Ovary (tissue), 3 donors: ENCODE measurements around the gene CAMTA2.

Experiments used
- EP300 ChIP-seq: sonication (generic); formaldehyde crosslinking; IDR thresholded peaks from one replicate; pipeline ENCODE4 v1.6.1; 2017; ENCODE audit warnings: antibody characterized with exemption
- POLR2A ChIP-seq: fragments of 450-650 bp; IDR thresholded peaks from one replicate; pipeline ENCODE4 v1.6.1; 2017; ENCODE audit warnings: antibody characterized with exemption, mild to moderate bottlenecking, moderate library complexity
- TF ChIP-seq, protein P1 (sequence below), 3 donors: fragments of 450-650 bp in 2 of 3; fragments of 200-600 bp in 1 of 3; IDR thresholded peaks; one replicate each; pipeline versions ENCODE4 v1.5.1 to v1.8.0; 2016 to 2022; ENCODE audit warnings: antibody characterized with exemption in 3 of 3, mild to moderate bottlenecking in 1 of 3
- donor health status: DM: no; HTN: no; CAD: no.

DNA sequence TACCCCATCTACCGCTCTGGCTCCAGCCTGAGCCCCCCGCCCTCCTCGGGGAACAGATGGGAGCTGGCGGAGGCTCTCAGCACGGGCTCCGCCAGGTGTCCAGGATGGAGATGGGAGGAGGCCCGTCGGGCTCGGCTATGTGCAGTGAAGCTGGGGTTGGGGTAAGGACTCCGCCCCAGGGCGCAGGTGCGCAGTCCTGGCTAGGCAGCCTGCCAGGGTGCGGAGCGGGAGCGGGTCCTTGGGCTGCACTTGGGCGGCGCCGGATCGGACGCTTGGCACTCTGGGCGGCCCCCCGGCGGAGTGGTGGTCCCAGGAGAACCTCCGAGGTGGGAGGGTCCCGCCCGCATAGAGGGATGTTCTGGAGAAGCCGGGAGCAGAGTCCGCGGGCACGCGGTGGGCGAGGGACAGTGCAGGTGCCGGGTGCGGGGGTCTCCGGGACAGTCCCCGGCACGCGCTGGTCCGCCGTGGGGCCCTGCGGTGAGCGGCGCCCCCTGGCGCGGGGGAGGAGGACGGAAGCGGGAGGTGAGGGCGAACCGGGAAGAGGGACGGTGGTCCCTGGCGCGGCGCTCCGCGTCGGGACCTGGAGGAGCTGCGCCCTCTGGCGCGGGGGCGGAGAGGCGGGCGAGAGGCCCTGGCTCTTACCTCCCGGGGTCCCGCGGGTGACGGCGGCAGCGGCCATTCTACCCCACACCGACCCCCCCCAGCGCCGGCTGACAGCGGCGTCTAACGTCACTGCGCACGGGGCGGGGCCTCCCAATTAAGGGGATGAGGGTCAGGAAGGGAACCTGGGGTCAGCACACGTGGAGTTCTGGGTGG, at the start of gene CAMTA2:
- TF ChIP-seq, protein P1, sequence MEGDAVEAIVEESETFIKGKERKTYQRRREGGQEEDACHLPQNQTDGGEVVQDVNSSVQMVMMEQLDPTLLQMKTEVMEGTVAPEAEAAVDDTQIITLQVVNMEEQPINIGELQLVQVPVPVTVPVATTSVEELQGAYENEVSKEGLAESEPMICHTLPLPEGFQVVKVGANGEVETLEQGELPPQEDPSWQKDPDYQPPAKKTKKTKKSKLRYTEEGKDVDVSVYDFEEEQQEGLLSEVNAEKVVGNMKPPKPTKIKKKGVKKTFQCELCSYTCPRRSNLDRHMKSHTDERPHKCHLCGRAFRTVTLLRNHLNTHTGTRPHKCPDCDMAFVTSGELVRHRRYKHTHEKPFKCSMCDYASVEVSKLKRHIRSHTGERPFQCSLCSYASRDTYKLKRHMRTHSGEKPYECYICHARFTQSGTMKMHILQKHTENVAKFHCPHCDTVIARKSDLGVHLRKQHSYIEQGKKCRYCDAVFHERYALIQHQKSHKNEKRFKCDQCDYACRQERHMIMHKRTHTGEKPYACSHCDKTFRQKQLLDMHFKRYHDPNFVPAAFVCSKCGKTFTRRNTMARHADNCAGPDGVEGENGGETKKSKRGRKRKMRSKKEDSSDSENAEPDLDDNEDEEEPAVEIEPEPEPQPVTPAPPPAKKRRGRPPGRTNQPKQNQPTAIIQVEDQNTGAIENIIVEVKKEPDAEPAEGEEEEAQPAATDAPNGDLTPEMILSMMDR (IDR thresholded peaks at IDR 0.05) = peak; percentile 50 to 83 (median 79)
- TF ChIP-seq POLR2A = peak; percentile 72
- no peak for TF ChIP-seq EP300
